Activated T-helper 17 cell treated with anti-CD3 and anti-CD28 coated beads, Interleukin-2, amount 50 U/mL, for 72 hours (primary cell): ENCODE measurements around the gene PLIN1. TPM values are rescaled to one million over a fixed set of nuclear protein-coding genes. Genes with fewer than 3 reads are reported as not detected.
A peak's percentile ranks its signal among the peaks of the same experiment; 100 is the strongest.

Experiments used
- ATAC-seq: fragments of 150-1000 bp; cut with Tn5 transposase; replicated peaks from 2 replicates; pipeline ENCODE4 v1.10.0; 2021; ENCODE audit warnings: mild to moderate bottlenecking, moderate library complexity
- H3K27ac Mint-ChIP-seq: one replicate; pipeline ENCODE4 v1.8.0; 2022; ENCODE audit warnings: mixed read lengths
- H3K27me3 Mint-ChIP-seq: one replicate; pipeline ENCODE4 v1.8.0; 2022; ENCODE audit warnings: mixed read lengths
- H3K36me3 Mint-ChIP-seq: one replicate; pipeline ENCODE4 v1.8.0; 2022; ENCODE audit warnings: low read depth, mild to moderate bottlenecking, mixed read lengths
- H3K4me1 Mint-ChIP-seq: one replicate; pipeline ENCODE4 v1.8.0; 2022; ENCODE audit warnings: mixed read lengths
- H3K4me3 Mint-ChIP-seq: one replicate; pipeline ENCODE4 v1.8.0; 2022; ENCODE audit warnings: mild to moderate bottlenecking, mixed read lengths
- H3K9me3 Mint-ChIP-seq: one replicate; pipeline ENCODE4 v1.8.0; 2022; ENCODE audit warnings: mixed read lengths
- total RNA-seq, 2 donors: library from RNA; stranded (reverse); gene quantifications; one replicate each; pipeline ENCODE4 v1.2.3, GENCODE V29; 2022

The PLIN1 gene
- total RNA-seq, 2 donors from 2014 or later, result 0.09 to 1.2 TPM

- Mint-ChIP-seq H3K4me3 (no peak overlapping the region), H3K27me3 (no peaks in the 10 kb centered on the region), H3K4me1 (peaks cover 2% of the 10 kb centered on the region), H3K9me3 (no peaks in the 10 kb centered on the region), H3K36me3 (peaks cover 11% of the 10 kb centered on the region), H3K27ac (no peak overlapping the region)
- ATAC-seq, result no peak
These were observed 6.8 kb upstream of the PLIN1 start for GRCh38 chr15:89685995-89686394.

GRCh38 chr15:89681146-89681545, 2.0 kb upstream of the PLIN1 start:
- no peaks in the 10 kb centered on the region for H3K4me1 Mint-ChIP-seq
- H3K27ac Mint-ChIP-seq, result no peak overlapping the region
- no peaks in the 10 kb centered on the region for H3K27me3 Mint-ChIP-seq
- peaks cover 11% of the 10 kb centered on the region for H3K36me3 Mint-ChIP-seq
- H3K9me3 Mint-ChIP-seq, result no peaks in the 10 kb centered on the region
- no peak overlapping the region for H3K4me3 Mint-ChIP-seq
- no peak for ATAC-seq

- H3K9me3 Mint-ChIP-seq, result no peaks in the 10 kb centered on the region
- no peak overlapping the region for H3K4me3 Mint-ChIP-seq
- no peak for ATAC-seq
- no peaks in the 10 kb centered on the region for H3K4me1 Mint-ChIP-seq
- H3K36me3 Mint-ChIP-seq, result peaks cover 7% of the 10 kb centered on the region
- no peak overlapping the region for H3K27ac Mint-ChIP-seq
- no peaks in the 10 kb centered on the region for H3K27me3 Mint-ChIP-seq
These were observed 1.2 kb upstream of the PLIN1 start for GRCh38 chr15:89680282-89680873.

GRCh38 chr15:89677381-89677780, 1.8 kb downstream of the PLIN1 start:
- Mint-ChIP-seq H3K4me3 (no peak overlapping the region), H3K4me1 (no peaks in the 10 kb centered on the region), H3K9me3 (no peaks in the 10 kb centered on the region), H3K36me3 (no peaks in the 10 kb centered on the region), H3K27ac (no peak overlapping the region), H3K27me3 (no peaks in the 10 kb centered on the region)
- no peak for ATAC-seq

- Mint-ChIP-seq H3K4me1 (no peaks in the 10 kb centered on the region), H3K4me3 (no peak overlapping the region), H3K36me3 (no peaks in the 10 kb centered on the region), H3K27me3 (no peaks in the 10 kb centered on the region), H3K27ac (no peak overlapping the region), H3K9me3 (no peaks in the 10 kb centered on the region)
- ATAC-seq, result no peak
These were observed 3.6 kb downstream of the PLIN1 start for GRCh38 chr15:89675606-89676005.

- Mint-ChIP-seq H3K4me3 (no peak overlapping the region), H3K4me1 (no peaks in the 10 kb centered on the region), H3K36me3 (no peaks in the 10 kb centered on the region), H3K27ac (no peak overlapping the region), H3K9me3 (no peaks in the 10 kb centered on the region), H3K27me3 (no peaks in the 10 kb centered on the region)
- ATAC-seq, result no peak
These were observed 4.6 kb downstream of the PLIN1 start for GRCh38 chr15:89674526-89674925.

- Mint-ChIP-seq H3K4me3 (no peak overlapping the region), H3K36me3 (no peaks in the 10 kb centered on the region), H3K27me3 (peaks cover under 1% of the 10 kb centered on the region), H3K27ac (no peak overlapping the region), H3K9me3 (no peaks in the 10 kb centered on the region), H3K4me1 (no peaks in the 10 kb centered on the region)
- ATAC-seq, result no peak
These were observed 6.0 kb downstream of the PLIN1 start for GRCh38 chr15:89673165-89673512.

GRCh38 chr15:89672221-89673164, 6.7 kb downstream of the PLIN1 start:
- no peak for ATAC-seq
- Mint-ChIP-seq H3K4me1 (no peaks in the 10 kb centered on the region), H3K27me3 (peaks cover 6% of the 10 kb centered on the region), H3K9me3 (no peaks in the 10 kb centered on the region), H3K4me3 (no peak overlapping the region), H3K27ac (no peak overlapping the region), H3K36me3 (no peaks in the 10 kb centered on the region)

GRCh38 chr15:89671687-89672086, 7.5 kb downstream of the PLIN1 start:
- no peak for ATAC-seq
- H3K9me3 Mint-ChIP-seq, result no peaks in the 10 kb centered on the region
- H3K27ac Mint-ChIP-seq, result peak overlapping the region; percentile 7

GRCh38 chr15:89670971-89671560, 8.1 kb downstream of the PLIN1 start:
- Mint-ChIP-seq H3K9me3 (no peaks in the 10 kb centered on the region), H3K4me3 (no peak overlapping the region), H3K4me1 (no peaks in the 10 kb centered on the region), H3K27me3 (peaks cover 10% of the 10 kb centered on the region), H3K36me3 (no peaks in the 10 kb centered on the region), H3K27ac (no peak overlapping the region)
- ATAC-seq, result no peak

More at GRCh38 chr15:89671687-89672086, 7.5 kb downstream of the PLIN1 start:
- no peak overlapping the region for H3K4me3 Mint-ChIP-seq
- H3K4me1 Mint-ChIP-seq, result no peaks in the 10 kb centered on the region
- peaks cover 8% of the 10 kb centered on the region for H3K27me3 Mint-ChIP-seq
- H3K36me3 Mint-ChIP-seq, result no peaks in the 10 kb centered on the region

GRCh38 chr15:89669941-89670340, 9.2 kb downstream of the PLIN1 start:
- no peak for ATAC-seq
- Mint-ChIP-seq H3K9me3 (no peaks in the 10 kb centered on the region), H3K36me3 (no peaks in the 10 kb centered on the region), H3K27ac (no peak overlapping the region), H3K4me1 (no peaks in the 10 kb centered on the region), H3K4me3 (no peak overlapping the region), H3K27me3 (peaks cover 12% of the 10 kb centered on the region)

GRCh38 chr15:89669309-89669865, 9.8 kb downstream of the PLIN1 start:
- Mint-ChIP-seq H3K27ac (no peak overlapping the region), H3K4me3 (no peak overlapping the region), H3K36me3 (no peaks in the 10 kb centered on the region), H3K27me3 (peaks cover 18% of the 10 kb centered on the region), H3K9me3 (no peaks in the 10 kb centered on the region), H3K4me1 (no peaks in the 10 kb centered on the region)
- ATAC-seq, result no peak

GRCh38 chr15:89668171-89668570, 11.0 kb downstream of the PLIN1 start:
- Mint-ChIP-seq H3K4me3 (no peak overlapping the region), H3K4me1 (no peaks in the 10 kb centered on the region), H3K27me3 (peaks cover 24% of the 10 kb centered on the region), H3K9me3 (no peaks in the 10 kb centered on the region), H3K27ac (no peak overlapping the region), H3K36me3 (no peaks in the 10 kb centered on the region)
- ATAC-seq, result no peak

- Mint-ChIP-seq H3K4me3 (no peak overlapping the region), H3K27ac (no peak overlapping the region), H3K4me1 (no peaks in the 10 kb centered on the region), H3K36me3 (no peaks in the 10 kb centered on the region), H3K9me3 (no peaks in the 10 kb centered on the region), H3K27me3 (peaks cover 24% of the 10 kb centered on the region)
- ATAC-seq, result no peak
These were observed 11.5 kb downstream of the PLIN1 start for GRCh38 chr15:89667706-89667960.
